ENCODE results near the gene ULBP2.
"Not testable (repeated sequence)": the region's sequence is repeated elsewhere in the genome, so short reads cannot be mapped to it uniquely, and the experiment has no call there.

The ULBP2 gene

GRCh38 chr6:149988550-149989346, 46.9 kb downstream of the ULBP2 start:
- no peaks in the 10 kb centered on the region for H3F3A ChIP-seq (ENCODE audit: insufficient read depth, low read length)
- H3K4me1 ChIP-seq (ENCODE audit: low read length): no peaks in the 10 kb centered on the region
- no peaks in the 10 kb centered on the region for H4K20me1 ChIP-seq (ENCODE audit: insufficient read depth, low read length)
- peaks cover 74% of the 10 kb centered on the region for H3K27me3 ChIP-seq (replicated peaks; ENCODE audit: insufficient read depth, low read length)
- H3K27ac ChIP-seq (ENCODE audit: low read length): no peak overlapping the region
- H3K9ac ChIP-seq (ENCODE audit: low read length): no peak overlapping the region
- no peaks in the 10 kb centered on the region for H3K79me2 ChIP-seq (ENCODE audit: low read length)
- TF ChIP-seq CTCF (IDR thresholded peaks at IDR 0.05; ENCODE audit: low read length) (no peak), EZH2phosphoT487 (IDR thresholded peaks at IDR 0.05; ENCODE audit: low read length) (no peak), EZH2 (optimal IDR thresholded peaks at IDR 0.05; ENCODE audit: low read depth, low read length) (no peak)
- H3K4me3 ChIP-seq (ENCODE audit: low read length): no peak overlapping the region
- no peak overlapping the region for H2AFZ ChIP-seq (ENCODE audit: low read length)
- H3K9me2 ChIP-seq (replicated peaks; ENCODE audit: insufficient read depth, low read length): no peaks in the 10 kb centered on the region
- DNase-seq: no peak
- H3K4me2 ChIP-seq (ENCODE audit: low read depth, low read length): no peak overlapping the region
- H3K36me3 ChIP-seq (replicated peaks; ENCODE audit: insufficient read depth, low read length): no peaks in the 10 kb centered on the region
- no peaks in the 10 kb centered on the region for H3K9me3 ChIP-seq (replicated peaks; ENCODE audit: insufficient read depth, low read length)

GRCh38 chr6:149990212-149990660, 48.4 kb downstream of the ULBP2 start:
- Histone ChIP-seq H3K4me2 (ENCODE audit: low read depth, low read length) (peak overlapping the region; percentile 74), H3K36me3 (replicated peaks; ENCODE audit: insufficient read depth, low read length) (no peaks in the 10 kb centered on the region), H3F3A (ENCODE audit: insufficient read depth, low read length) (no peaks in the 10 kb centered on the region), H4K20me1 (ENCODE audit: insufficient read depth, low read length) (no peaks in the 10 kb centered on the region), H3K4me3 (ENCODE audit: low read length) (peak overlapping the region; percentile 47), H3K79me2 (ENCODE audit: low read length) (no peaks in the 10 kb centered on the region), H3K9ac (ENCODE audit: low read length) (no peak overlapping the region), H3K9me2 (replicated peaks; ENCODE audit: insufficient read depth, low read length) (no peaks in the 10 kb centered on the region), H3K4me1 (ENCODE audit: low read length) (no peaks in the 10 kb centered on the region), H2AFZ (ENCODE audit: low read length) (no peak overlapping the region), H3K9me3 (replicated peaks; ENCODE audit: insufficient read depth, low read length) (no peaks in the 10 kb centered on the region), H3K27me3 (replicated peaks; ENCODE audit: insufficient read depth, low read length) (peaks cover 66% of the 10 kb centered on the region), H3K27ac (ENCODE audit: low read length) (no peak overlapping the region)
- no peak for TF ChIP-seq EZH2phosphoT487 (IDR thresholded peaks at IDR 0.05; ENCODE audit: low read length)
- no peak for TF ChIP-seq EZH2 (optimal IDR thresholded peaks at IDR 0.05; ENCODE audit: low read depth, low read length)
- TF ChIP-seq CTCF (IDR thresholded peaks at IDR 0.05; ENCODE audit: low read length): no peak
- no peak for DNase-seq

GRCh38 chr6:149990661-149991471, 49.1 kb downstream of the ULBP2 start:
- Histone ChIP-seq H3K9me3 (replicated peaks; ENCODE audit: insufficient read depth, low read length) (no peaks in the 10 kb centered on the region), H3K79me2 (ENCODE audit: low read length) (no peaks in the 10 kb centered on the region), H4K20me1 (ENCODE audit: insufficient read depth, low read length) (no peaks in the 10 kb centered on the region), H2AFZ (ENCODE audit: low read length) (no peak overlapping the region), H3K9me2 (replicated peaks; ENCODE audit: insufficient read depth, low read length) (no peaks in the 10 kb centered on the region), H3K27me3 (replicated peaks; ENCODE audit: insufficient read depth, low read length) (peaks cover 59% of the 10 kb centered on the region), H3K4me1 (ENCODE audit: low read length) (no peaks in the 10 kb centered on the region), H3K27ac (ENCODE audit: low read length) (no peak overlapping the region), H3K9ac (ENCODE audit: low read length) (no peak overlapping the region), H3K4me2 (ENCODE audit: low read depth, low read length) (peak overlapping the region; percentile 74), H3K4me3 (ENCODE audit: low read length) (peak overlapping the region; percentile 47), H3K36me3 (replicated peaks; ENCODE audit: insufficient read depth, low read length) (no peaks in the 10 kb centered on the region), H3F3A (ENCODE audit: insufficient read depth, low read length) (no peaks in the 10 kb centered on the region)
- TF ChIP-seq EZH2 (optimal IDR thresholded peaks at IDR 0.05; ENCODE audit: low read depth, low read length) (no peak), EZH2phosphoT487 (IDR thresholded peaks at IDR 0.05; ENCODE audit: low read length) (no peak), CTCF (IDR thresholded peaks at IDR 0.05; ENCODE audit: low read length) (no peak)
- DNase-seq: peak; percentile 6

GRCh38 chr6:149991472-149991795, 49.6 kb downstream of the ULBP2 start:
- H2AFZ ChIP-seq (ENCODE audit: low read length); H3K27ac ChIP-seq (ENCODE audit: low read length); H3K9me2 ChIP-seq (replicated peaks; ENCODE audit: insufficient read depth, low read length); H4K20me1 ChIP-seq (ENCODE audit: insufficient read depth, low read length); H3K9ac ChIP-seq (ENCODE audit: low read length); H3F3A ChIP-seq (ENCODE audit: insufficient read depth, low read length); H3K79me2 ChIP-seq (ENCODE audit: low read length); H3K9me3 ChIP-seq (replicated peaks; ENCODE audit: insufficient read depth, low read length); H3K4me1 ChIP-seq (ENCODE audit: low read length); H3K36me3 ChIP-seq (replicated peaks; ENCODE audit: insufficient read depth, low read length); H3K4me3 ChIP-seq (ENCODE audit: low read length): not testable (repeated sequence)
- DNase-seq: peak; percentile 18
- Histone ChIP-seq H3K4me2 (ENCODE audit: low read depth, low read length) (peak overlapping the region; percentile 74; the same call in 1 of the 2 replicates), H3K27me3 (replicated peaks; ENCODE audit: insufficient read depth, low read length) (peaks cover 54% of the 10 kb centered on the region)
